GM19328 (cell line): ENCODE data around the gene CDH15.
"Not testable (repeated sequence)": the region's sequence is repeated elsewhere in the genome, so short reads cannot be mapped to it uniquely, and the experiment has no call there.

Experiments used
- ATAC-seq: cut with Tn5 transposase; IDR thresholded peaks from one replicate; pipeline ENCODE4 v1.9.1; 2021; ENCODE audit warnings: mild to moderate bottlenecking, moderate library complexity; ENCODE audit not compliant: unreplicated experiment

Gene CDH15

DNA sequence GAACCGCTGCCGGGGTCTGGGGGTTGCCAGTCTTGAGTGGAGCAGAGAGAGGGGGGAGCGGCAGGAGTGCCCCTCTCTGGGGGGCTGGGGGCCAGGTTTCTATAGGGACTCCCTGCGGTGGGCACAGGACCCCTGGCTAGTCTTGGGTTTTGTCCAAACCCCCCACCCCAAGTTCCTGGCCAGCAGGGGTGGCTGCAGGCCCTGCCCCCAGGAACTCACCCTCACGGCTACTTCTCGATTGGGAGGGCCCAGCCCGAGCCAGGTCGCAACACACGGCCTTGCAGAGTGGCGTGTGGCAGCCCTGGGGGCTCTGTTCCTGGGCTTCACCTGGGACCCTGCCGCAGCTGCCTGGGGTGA is 601 bp downstream of the CDH15 start:
- no peak for ATAC-seq

GRCh38 chr16:89172528-89173173 is 1.1 kb downstream of the CDH15 start:
- no peak for ATAC-seq

DNA sequence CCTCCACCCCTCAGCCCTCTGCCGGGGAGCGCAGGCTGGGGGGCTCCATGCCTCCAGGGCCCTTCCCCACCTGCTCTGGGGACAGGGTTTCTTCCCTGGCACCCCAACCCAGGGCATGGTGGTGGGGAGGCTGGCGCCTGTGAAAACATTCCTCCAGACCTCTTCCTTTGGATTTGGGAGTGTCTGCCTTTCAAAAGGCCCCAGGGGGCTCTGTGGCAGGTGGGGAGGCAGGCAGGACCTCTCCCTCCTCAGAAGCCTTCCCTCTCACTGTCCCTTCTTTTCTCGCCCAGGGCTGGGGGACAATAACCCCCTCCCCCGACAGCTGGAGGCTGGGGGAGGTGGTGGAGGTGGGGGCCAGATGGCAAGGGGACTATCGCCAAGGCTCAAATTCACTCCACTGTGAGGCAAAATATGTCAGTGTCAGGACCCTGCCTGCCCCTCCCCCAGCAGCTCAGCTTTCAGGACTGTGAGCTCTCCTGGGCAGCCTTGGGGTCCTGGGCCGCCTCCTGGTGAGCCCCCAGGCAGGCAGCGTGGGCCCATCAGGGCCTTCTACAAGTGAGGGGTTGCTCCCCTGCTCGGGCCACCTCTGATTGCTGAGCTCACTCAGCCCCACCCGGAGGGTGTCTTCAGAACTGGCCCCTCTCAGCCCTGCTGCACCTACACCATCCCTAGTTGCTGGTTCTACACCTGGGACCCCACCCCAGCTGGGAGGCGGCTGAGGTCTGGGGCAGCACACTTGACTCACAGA is 1.8 kb downstream of the CDH15 start:
- ATAC-seq: no peak

DNA sequence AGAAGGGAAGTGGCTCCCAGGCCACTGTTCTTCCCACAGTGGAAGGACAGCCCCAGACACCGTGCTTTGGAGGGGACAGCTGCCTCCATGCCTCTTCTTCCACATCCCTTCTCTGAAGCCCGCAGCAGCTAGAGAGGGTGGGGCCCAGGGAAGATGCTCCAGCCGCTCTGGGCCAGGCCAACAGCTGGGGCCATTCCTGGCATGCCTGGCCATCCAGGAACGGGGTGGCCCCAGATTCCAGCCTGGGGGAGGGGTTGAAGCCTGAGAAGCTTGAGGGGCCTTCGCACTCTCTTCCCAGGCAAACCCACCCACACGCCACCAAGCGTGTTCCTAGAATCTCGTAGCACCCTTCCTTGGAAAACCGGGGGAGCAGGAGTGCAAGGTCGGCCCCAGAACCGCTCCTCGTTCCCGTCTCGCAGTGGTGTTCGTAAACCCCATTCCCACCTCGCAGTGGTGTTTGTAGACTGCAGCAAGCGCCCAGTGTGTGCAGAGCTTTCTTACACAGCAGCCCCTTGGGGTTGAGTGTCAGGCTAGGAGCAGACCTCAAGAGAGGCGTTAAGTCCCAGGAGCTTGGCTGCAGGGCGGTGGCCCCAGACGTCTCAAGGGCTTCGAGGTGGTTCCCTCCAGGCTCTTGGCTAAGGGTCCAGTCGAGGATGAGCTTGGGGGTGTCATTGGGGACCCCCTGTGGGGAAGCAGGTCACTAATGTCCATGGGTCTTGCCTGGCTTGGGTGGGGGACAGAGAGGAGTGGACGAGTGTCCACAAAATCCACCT is 2.7 kb downstream of the CDH15 start:
- no peak for ATAC-seq

GRCh38 chr16:89174877-89175276 is 3.3 kb downstream of the CDH15 start:
- ATAC-seq: no peak

GRCh38 chr16:89175280-89176146 is 4.0 kb downstream of the CDH15 start:
- ATAC-seq: no peak

GRCh38 chr16:89176147-89176690 is 4.7 kb downstream of the CDH15 start:
- no peak for ATAC-seq

- ATAC-seq: no peak
Observed at GRCh38 chr16:89176717-89177116, 5.2 kb downstream of the CDH15 start.

GRCh38 chr16:89177501-89177900 is 6.0 kb downstream of the CDH15 start:
- ATAC-seq: no peak

DNA sequence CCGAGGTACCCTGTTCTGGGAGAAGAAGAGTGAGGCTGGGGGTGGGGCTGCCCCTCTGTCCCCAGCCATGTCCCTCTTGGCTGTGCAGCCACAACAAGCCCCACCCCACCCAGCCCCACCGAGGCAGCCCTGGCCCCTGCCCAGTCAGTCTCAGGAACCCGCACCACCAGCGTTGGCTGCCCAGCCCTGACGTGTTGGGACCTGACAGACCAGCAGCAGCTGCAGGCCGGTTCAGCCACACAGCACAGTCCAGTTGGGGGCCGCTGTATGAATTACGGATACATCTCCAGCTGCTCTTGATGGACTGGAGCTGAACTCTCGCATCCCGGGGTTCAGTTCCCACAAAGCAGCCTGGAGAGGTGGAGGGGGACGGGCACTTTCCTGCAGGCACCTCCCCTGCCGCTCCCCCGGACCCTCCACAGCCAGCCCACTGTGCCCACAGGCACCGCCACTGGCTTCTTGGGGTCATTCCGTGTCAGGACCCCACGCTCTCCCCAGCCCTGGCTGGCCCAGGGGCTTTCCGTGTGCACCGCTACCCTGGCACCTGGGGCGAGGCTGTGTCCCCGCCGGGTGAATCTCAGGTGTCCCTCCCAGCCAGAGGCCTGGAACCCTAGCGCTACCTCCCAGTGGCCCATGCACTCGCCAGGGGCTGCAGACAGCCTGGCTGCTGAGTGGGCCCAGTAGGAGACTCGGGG is 7.1 kb downstream of the CDH15 start:
- no peak for ATAC-seq

DNA sequence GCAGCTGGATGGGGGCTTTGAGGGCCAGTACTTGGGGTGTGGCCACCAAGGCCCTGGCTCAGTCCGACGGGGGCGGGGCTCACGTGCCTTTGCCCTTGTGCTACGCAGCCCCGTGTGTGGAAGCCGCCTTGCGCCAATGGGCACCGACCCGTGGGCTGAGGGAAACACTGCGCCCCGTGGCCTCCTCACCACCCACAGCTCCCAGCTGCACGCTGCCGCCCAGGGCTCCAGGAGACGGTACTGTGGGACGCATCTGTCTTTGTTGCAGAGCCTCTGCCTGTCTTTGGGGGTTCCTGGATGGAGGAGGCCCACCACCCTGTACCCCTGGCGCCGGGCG is 7.6 kb downstream of the CDH15 start:
- no peak for ATAC-seq

DNA sequence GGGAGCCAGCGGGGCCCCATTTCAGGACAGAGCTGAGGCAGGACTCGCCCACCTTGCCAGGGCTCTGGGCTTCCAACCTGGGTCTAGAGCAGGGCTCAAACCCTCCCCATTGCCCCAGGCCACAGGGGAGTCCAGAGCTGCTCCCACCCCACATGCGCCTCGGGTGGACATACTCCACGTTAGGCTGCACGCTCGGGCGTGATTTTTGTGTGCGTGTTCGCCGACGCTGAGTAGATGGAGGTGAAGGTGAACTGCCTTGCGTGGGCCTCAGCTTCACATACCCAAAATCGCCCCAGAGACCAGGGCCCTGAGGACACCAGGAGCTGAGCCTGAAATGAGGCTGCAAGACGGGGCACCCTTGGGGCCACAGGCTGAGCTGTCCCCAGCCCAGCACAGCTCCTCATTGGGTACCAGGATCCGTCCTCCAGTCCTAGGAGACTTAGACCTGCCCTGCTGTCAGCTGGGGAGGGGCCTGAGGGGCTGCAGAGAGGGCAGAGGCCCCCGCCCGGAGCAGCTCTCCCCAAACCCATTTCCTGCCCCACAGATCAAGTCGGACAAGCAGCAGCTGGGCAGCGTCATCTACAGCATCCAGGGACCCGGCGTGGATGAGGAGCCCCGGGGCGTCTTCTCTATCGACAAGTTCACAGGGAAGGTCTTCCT is 8.2 kb downstream of the CDH15 start:
- no peak for ATAC-seq

DNA sequence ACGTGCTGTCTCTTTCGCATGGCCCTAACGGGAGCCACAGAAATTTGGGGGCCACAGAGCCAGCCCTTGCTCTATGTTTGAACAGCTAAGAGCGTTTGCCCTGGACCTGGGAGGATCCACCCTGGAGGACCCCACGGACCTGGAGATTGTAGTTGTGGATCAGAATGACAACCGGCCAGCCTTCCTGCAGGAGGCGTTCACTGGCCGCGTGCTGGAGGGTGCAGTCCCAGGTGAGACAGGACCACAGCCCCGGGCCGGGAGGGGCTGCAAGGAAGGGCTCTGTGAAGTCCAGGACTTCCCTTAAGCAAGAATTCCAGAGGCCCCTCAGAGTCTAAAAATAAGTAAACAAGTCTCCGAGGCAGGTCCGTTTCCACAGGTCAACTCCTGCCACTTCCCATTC is 11.9 kb downstream of the CDH15 start:
- ATAC-seq: no peak

DNA sequence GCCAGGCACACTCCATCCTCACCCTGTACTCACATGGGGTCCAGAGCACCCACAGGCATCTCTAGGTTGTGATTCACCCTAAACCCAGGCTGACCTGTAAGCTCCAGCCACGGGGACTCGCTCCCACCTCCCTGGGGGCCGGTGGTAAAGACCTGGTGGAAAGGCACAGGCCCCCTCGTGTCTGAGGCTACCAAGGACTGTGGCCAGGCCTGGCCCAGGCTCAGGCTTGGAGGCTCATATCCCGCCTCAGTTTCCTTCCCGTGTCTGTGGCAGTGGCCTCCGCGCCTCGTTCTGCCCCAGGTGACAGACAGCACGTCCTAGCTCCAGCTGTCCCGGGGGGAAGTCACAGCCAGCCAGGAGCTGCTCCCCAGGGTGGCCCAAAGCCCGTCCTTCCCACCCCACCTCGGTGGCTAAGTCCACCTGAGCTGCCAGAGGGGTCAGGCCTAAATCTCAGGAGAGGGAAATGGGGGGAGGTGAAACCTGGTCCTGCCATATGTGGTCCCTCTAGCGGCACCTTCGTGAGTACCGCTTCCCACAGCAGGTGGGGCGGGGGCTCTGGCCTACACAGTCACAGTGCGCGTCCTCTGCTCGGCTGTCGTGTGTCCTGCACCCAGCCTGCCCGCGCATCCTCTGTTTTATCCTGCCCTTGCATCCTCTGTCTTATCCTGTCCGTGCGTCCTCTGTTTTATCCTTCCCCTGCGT is 12.6 kb downstream of the CDH15 start:
- no peak for ATAC-seq

DNA sequence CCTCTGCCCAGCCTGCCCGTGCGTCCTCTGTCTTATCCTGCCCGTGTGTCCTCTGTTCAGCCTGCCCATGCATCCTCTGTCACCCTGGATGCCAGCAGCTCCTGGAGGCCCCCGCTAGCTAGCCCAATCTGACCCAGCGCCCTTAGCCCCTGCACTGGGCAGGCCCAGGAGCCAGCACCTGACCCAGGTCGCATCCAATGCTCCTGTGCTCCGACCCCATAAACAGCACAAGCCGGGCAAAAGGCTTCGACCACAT is 13.1 kb downstream of the CDH15 start:
- no peak for ATAC-seq

DNA sequence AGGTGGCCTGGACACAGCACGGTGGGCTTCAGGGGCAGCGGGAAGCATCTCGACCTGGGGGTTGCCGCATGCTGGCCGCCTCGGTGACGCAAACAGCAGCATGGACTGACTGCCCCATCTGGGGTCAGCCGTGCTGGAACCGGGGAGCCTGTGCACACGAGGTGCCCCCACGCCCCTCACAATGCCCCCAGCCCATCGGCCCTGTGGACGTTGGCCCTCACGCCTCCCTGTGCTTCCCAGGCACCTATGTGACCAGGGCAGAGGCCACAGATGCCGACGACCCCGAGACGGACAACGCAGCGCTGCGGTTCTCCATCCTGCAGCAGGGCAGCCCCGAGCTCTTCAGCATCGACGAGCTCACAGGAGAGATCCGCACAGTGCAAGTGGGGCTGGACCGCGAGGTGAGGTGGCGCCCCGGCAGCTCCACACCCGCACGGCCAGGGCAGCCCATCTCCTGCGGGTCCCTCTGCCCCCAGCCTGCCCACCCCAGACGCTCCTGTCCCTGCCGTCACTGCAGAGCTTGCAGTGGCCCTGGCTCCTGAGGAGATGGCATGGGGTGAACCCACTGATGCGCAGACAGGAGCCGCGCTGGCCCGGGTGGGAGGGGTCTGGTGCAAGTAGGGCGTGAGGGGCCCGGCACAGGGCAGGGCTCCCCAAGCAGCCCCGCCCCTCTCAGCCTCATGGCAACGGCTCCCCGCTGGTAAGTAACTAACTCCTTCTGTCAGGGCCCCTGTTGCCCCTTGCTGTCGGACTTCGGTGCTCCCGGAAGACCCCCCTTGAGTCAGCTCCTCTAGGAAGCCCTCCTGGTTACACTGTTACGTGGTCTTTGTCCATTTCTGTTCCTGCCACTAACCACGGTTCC is 13.6 kb downstream of the CDH15 start:
- no peak for ATAC-seq

- not testable (repeated sequence) for ATAC-seq
Observed at GRCh38 chr16:89185887-89186592, 14.5 kb downstream of the CDH15 start.

- not testable (repeated sequence) for ATAC-seq
Observed at GRCh38 chr16:89186593-89187031, 15.1 kb downstream of the CDH15 start.
